PC-9 (cell line): ENCODE measurements around the gene CCL25.

Experiments used
- EZH2 ChIP-seq: fragments of 200-600 bp; sonication (generic); IDR thresholded peaks from 2 replicates; pipeline ENCODE4 v1.8.0; 2017; ENCODE audit warnings: antibody characterized with exemption, low read depth
- TF ChIP-seq, protein P1 (sequence below): fragments of 200-600 bp; sonication (generic); conservative IDR thresholded peaks from 2 replicates; pipeline ENCODE4 v1.6.1; 2017; ENCODE audit warnings: mixed run types, antibody characterized with exemption, mild to moderate bottlenecking, moderate library complexity

DNA sequence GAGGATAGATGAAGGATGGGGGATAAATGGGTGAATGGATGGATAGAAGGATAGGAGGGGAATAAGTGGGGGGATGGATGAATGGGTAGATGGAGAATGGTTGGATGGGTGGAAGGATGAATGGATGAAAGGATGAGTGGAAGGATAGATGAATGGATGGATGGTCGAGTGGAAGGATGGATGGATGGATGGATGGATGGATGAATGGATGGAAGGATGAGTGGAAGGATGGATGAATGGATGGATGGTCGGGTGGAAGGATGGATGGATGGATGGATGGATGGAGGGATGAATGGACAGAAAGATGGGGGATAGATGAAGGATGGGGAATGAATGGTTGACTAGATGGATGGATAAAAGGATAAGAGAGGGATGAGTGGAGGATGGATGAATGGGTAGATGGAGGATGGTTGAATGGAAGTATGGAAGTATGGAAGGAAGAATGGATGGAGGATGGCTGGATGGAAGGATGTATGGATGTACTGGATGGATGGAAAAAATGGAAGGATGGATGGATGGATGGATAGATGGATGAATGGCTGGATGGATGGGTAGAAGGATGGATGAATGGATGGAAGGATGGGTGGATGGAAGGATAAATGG lies 54.8 kb downstream of the CCL25 start:
- TF ChIP-seq, protein P1, sequence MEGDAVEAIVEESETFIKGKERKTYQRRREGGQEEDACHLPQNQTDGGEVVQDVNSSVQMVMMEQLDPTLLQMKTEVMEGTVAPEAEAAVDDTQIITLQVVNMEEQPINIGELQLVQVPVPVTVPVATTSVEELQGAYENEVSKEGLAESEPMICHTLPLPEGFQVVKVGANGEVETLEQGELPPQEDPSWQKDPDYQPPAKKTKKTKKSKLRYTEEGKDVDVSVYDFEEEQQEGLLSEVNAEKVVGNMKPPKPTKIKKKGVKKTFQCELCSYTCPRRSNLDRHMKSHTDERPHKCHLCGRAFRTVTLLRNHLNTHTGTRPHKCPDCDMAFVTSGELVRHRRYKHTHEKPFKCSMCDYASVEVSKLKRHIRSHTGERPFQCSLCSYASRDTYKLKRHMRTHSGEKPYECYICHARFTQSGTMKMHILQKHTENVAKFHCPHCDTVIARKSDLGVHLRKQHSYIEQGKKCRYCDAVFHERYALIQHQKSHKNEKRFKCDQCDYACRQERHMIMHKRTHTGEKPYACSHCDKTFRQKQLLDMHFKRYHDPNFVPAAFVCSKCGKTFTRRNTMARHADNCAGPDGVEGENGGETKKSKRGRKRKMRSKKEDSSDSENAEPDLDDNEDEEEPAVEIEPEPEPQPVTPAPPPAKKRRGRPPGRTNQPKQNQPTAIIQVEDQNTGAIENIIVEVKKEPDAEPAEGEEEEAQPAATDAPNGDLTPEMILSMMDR, result no peak
- no peak for TF ChIP-seq EZH2
